ENCODE measurements around the gene DPP6. TPM values are rescaled to one million over a fixed set of nuclear protein-coding genes. Genes with fewer than 3 reads are reported as not detected.

The DPP6 gene
- total RNA-seq, 2 experiments from 2014 or later: not detected

DNA sequence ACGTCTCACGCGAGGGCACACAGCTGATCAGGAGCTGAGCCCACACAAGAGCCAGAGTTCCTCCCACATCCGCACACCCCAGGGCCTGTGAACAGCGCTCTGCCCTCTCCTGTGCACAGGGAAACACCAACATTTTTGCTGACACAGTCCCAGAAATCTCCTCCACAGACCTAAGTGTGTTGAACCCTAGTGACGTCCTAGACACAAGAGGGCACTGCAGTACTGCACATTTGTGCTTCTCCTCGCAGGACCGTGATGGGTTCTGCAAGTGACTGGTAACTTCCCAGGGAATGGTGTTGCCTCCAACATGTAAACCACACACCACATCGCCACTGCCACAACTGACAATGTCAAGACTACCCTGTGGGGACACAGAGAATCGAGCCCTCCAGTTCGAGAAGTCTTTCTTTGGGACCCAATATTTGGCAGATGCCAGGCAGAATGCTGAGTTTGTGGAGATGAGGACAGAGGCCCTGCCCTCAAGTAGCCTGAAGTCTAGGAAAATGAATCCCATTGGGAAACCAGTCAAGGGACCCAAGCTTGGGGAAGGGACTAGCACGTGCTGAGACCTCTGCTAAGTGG lies 780.5 kb downstream of the DPP6 start:
- CTCF ChIA-PET: no interaction called here

GRCh38 chr7:154836021-154836448 lies 783.8 kb downstream of the DPP6 start:
- no peak for TF ChIP-seq CTCF (IDR thresholded peaks at IDR 0.05)
- DNase-seq: no peak
- no peak overlapping the region for H3K27ac ChIP-seq (ENCODE audit: low read depth in 1 of 2, low read length in 2 of 2)
- H3K27me3 Mint-ChIP-seq: peaks cover 18% of the 10 kb centered on the region
- H3K36me3 ChIP-seq (ENCODE audit: insufficient read depth, low read length): no peaks in the 10 kb centered on the region
- peaks cover 0 to 3% of the 10 kb centered on the region in 2 experiments for H3K27me3 ChIP-seq (ENCODE audit: control insufficient read depth in 1 of 2, insufficient read depth in 2 of 2, low read length in 2 of 2)
- no peak for ATAC-seq (ENCODE audit: poor library complexity)
- no peaks in the 10 kb centered on the region for H3K9me3 Mint-ChIP-seq
- H3K9me3 ChIP-seq (ENCODE audit: control insufficient read depth in 1 of 2, insufficient read depth in 1 of 2, low read length in 2 of 2): peaks cover 0 to 6% of the 10 kb centered on the region in 2 experiments
- H3K4me3 ChIP-seq (ENCODE audit: low read length): no peak overlapping the region
- no peaks in the 10 kb centered on the region for H3K4me1 Mint-ChIP-seq (ENCODE audit: low read depth)
- ChIA-PET CTCF (no interaction called here), POLR2A (no interaction called here)
- no peak overlapping the region for H3K27ac Mint-ChIP-seq
- intact Hi-C loops (cut with DNase I, micrococcal nuclease): no loop called here
- H3K4me1 ChIP-seq (ENCODE audit: insufficient read depth, low read length): no peaks in the 10 kb centered on the region
- H3K36me3 Mint-ChIP-seq (ENCODE audit: low read depth): no peaks in the 10 kb centered on the region
- no peak overlapping the region for H3K4me3 Mint-ChIP-seq

More for the DNA sequence above, 780.5 kb downstream of the DPP6 start:
- Histone ChIP-seq H3K36me3 (ENCODE audit: insufficient read depth, low read length) (no peaks in the 10 kb centered on the region), H3K27ac (ENCODE audit: low read depth in 1 of 2, low read length in 2 of 2) (no peak overlapping the region), H3K4me1 (ENCODE audit: insufficient read depth, low read length) (no peaks in the 10 kb centered on the region), H3K4me3 (ENCODE audit: low read length) (no peak overlapping the region), H3K27me3 (ENCODE audit: control insufficient read depth in 1 of 2, insufficient read depth in 2 of 2, low read length in 2 of 2) (no peaks in the 10 kb centered on the region), H3K9me3 (ENCODE audit: control insufficient read depth in 1 of 2, insufficient read depth in 1 of 2, low read length in 2 of 2) (peaks cover 0 to 3% of the 10 kb centered on the region in 2 experiments)
- Mint-ChIP-seq H3K4me1 (ENCODE audit: low read depth) (no peaks in the 10 kb centered on the region), H3K9me3 (no peaks in the 10 kb centered on the region), H3K4me3 (no peak overlapping the region), H3K27me3 (peaks cover 14% of the 10 kb centered on the region), H3K27ac (no peak overlapping the region), H3K36me3 (ENCODE audit: low read depth) (no peaks in the 10 kb centered on the region)
- DNase-seq: no peak
- intact Hi-C loops (cut with DNase I, micrococcal nuclease): no loop called here
- POLR2A ChIA-PET: no interaction called here
- TF ChIP-seq CTCF (IDR thresholded peaks at IDR 0.05): no peak
- ATAC-seq (ENCODE audit: poor library complexity): no peak

GRCh38 chr7:154837087-154837486 lies 784.9 kb downstream of the DPP6 start:
- no peak overlapping the region for H3K27ac ChIP-seq (ENCODE audit: low read depth in 1 of 2, low read length in 2 of 2)
- ChIA-PET POLR2A (no interaction called here), CTCF (no interaction called here)
- no peaks in the 10 kb centered on the region for H3K36me3 ChIP-seq (ENCODE audit: insufficient read depth, low read length)
- no peak for TF ChIP-seq CTCF (IDR thresholded peaks at IDR 0.05)
- H3K4me1 ChIP-seq (ENCODE audit: insufficient read depth, low read length): no peaks in the 10 kb centered on the region
- peaks cover 21% of the 10 kb centered on the region for H3K27me3 Mint-ChIP-seq
- ATAC-seq (ENCODE audit: poor library complexity) (no peak), DNase-seq (no peak)
- peaks cover 0 to 3% of the 10 kb centered on the region in 2 experiments for H3K27me3 ChIP-seq (ENCODE audit: control insufficient read depth in 1 of 2, insufficient read depth in 2 of 2, low read length in 2 of 2)
- no peak overlapping the region for H3K4me3 Mint-ChIP-seq
- intact Hi-C loops (cut with DNase I, micrococcal nuclease): no loop called here
- H3K9me3 ChIP-seq (ENCODE audit: control insufficient read depth in 1 of 2, insufficient read depth in 1 of 2, low read length in 2 of 2): peaks cover 0 to 9% of the 10 kb centered on the region in 2 experiments
- H3K36me3 Mint-ChIP-seq (ENCODE audit: low read depth): no peaks in the 10 kb centered on the region
- H3K27ac Mint-ChIP-seq: no peak overlapping the region
- H3K4me1 Mint-ChIP-seq (ENCODE audit: low read depth): no peaks in the 10 kb centered on the region
- H3K9me3 Mint-ChIP-seq: no peaks in the 10 kb centered on the region
- no peak overlapping the region for H3K4me3 ChIP-seq (ENCODE audit: low read length)

Data from CD4-positive, alpha-beta T cell (primary cell).